Measurements from ENCODE around the gene GPR37.

Gene GPR37, protein sequence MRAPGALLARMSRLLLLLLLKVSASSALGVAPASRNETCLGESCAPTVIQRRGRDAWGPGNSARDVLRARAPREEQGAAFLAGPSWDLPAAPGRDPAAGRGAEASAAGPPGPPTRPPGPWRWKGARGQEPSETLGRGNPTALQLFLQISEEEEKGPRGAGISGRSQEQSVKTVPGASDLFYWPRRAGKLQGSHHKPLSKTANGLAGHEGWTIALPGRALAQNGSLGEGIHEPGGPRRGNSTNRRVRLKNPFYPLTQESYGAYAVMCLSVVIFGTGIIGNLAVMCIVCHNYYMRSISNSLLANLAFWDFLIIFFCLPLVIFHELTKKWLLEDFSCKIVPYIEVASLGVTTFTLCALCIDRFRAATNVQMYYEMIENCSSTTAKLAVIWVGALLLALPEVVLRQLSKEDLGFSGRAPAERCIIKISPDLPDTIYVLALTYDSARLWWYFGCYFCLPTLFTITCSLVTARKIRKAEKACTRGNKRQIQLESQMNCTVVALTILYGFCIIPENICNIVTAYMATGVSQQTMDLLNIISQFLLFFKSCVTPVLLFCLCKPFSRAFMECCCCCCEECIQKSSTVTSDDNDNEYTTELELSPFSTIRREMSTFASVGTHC

DNA sequence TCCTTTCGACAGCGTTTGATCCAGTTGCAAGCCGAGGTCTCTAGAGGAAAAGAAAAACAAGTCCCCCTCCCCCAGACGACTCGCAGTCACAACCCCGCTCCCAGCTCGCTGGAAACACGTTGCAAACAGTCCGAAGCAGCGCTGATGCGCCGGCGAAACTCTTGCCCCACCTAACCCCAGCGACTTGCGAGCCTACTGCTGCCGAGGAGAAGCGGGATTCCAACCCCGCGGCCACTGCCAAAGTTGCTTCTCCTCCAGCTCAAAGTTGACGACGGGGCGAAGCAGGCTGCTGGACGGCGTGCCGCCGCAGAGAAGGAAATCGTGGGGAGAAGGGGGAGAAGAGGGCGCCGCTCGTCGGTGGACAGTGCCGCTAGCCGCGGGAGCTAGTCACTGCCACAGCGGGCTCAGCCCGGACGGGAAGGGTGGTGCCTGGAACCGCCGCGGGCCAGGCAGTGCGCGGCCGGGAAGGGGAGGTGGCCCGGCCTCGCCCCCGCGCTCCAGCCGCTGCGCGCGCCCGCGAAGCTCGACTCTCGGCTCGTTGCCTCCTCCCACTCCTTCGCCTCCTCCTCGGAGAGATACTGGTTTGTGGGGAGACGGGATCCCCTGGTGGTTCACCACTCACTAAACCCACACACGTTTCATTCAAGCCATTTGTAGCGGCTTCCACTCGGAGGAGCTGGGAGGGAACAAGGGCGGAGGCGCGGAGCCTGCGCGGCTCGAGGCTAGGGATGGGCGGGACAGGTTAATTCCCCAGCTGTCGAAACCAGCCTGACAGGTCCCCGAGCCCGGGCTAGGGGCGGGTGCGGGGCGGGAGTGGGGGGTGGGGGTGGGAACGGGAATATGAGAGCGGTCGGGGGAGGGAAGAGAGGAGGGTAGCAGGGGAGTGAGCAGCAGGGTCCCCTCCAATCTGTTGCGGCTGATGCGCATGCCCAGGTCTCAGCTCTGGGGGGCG lies at the start of gene GPR37:
Gene GPR37 (minus strand): TSS at position 392 of the 952 bp plus-strand sequence. CDS start 816 bp downstream, outside the sequence.
- DNase-seq: peak in 1 of 2 donors; percentile 2

DNA sequence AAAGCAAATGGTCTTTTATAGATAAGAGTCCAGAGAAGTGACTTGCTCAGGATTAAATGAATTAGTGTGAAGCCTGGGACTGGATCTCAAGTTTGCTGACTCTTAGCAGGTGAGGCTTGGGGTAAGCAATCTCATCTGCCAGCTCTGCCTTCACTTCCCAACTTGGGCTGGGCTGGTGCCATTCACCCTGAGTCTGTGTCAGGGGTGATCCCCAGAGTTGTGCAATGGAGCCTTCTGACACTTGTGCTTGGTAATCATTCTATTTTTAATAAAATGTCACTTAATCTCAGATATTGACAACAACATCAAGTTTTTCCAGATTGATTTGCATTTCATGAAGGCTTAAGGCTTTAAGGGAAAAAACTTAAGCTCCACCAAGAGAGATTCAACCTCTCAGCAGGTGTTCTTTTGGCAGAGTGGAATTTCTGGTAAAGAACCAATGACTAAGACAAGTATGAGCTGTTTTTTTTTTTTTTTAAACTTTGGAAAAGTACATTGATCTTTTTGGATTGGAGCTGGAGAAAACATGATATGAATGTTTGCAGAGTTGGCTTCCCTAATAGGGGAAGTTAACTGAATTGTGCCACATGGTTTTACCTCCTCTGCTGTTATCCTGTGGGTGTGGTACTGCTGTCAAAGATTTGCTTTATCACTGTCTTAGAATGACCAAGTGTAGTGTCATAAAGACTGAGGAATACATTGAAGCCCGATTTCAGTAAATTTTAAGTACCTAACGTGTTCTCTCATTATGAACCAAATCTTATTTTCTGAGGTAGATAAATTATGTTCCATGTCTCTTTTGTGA lies 48.6 kb upstream of the GPR37 start:
- DNase-seq: no peak

DNA sequence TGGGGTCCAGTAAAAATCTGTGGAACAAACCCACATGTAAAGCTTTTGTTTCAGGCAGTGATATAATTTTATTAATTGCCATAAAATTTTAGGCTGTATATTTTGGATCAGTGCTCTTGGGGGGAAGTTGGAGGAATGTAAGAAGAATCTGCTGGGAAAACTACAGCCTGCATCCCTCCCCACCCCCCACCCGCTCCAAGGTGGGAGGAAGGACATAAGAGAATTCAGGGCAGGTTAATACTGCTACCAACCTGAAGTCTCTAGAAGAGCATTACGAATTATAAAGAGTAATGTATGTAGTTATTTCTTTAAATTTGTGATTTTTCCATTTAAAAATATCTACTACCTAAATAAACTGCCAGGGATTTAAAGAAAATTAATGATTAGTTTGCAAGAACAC lies 47.2 kb upstream of the GPR37 start:
- no peak for DNase-seq

DNA sequence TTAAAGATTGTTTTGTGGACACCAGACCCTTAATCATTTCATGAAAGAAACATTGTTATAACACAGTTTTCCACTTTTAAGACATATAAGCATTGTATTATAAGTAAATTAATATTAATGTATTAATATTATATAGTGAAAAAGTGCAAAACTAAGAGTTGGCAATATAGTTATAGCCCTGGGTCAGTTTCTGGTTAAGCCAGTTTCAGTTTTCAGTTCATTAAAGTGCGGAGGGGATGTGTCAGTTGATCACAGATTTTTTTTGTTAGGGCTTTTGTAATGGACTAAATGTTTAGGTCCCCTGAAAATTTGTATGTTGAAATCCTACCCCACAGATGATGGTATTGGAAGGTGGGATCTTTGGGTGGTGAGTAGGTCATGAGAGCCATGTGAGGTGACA lies 45.7 kb upstream of the GPR37 start:
- DNase-seq: no peak

DNA sequence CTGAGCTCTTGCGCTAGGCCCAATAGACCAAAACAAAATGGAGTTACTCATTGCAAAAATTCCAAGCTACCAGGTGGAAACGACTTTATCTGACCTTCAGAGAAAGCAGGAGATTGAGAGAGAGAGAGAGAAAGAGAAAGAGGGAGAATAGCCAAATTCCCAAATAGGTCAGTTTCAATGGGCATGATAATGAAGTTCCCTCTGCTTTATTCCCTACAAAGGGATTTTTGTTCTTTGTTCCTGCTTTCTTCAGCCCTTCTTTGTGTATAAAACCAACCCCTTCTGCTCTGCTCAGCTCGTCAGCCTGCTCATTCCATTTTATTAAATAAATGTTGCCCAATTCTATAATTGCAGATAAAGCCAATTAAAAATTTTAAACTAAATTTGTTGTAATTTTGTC lies 45.0 kb upstream of the GPR37 start:
- no peak for DNase-seq

DNA sequence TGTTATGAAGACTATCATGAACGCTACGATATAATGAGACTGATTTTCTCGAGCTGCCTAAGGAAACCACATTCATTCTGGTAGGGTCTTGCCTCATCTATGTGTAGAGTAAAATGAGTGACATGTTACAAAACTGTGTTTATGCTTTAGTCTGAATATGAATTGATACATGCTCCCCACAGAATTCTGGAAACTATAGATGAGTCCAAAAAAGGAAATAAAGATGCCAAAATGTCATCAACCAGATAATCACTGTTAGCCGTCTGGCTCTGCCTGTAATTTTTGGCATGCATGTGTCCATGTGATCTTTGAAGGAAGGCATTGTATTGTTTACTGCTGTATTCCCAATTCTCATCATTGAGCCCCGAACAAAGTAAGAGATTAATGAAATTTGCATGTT lies 42.6 kb upstream of the GPR37 start:
- DNase-seq: no peak

DNA sequence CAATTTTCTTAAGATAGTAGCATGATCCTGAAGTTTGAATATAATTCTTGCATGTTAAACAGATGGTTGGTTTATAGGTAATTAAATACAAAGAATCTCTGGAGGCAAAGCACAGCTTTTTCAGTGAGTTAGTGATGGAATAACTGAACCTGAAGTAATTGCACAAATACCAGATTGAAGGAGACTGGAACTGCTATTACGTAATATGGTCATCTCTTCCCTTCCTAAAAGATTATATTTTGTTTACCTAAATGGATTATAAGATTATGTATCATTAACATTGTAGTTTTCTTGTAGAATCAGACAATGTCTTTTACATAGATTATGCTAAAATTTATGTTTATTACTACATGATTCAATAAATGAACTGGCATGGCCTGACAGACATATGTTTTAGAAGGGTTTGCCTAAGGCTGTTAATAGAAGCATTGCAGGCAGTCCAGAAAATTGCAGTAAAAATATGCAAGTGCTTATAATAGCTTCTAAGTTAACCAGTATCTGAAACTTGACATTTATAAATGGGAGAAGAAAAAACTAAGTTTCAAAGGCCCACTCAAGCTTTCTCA lies 35.8 kb upstream of the GPR37 start:
- DNase-seq: no peak

DNA sequence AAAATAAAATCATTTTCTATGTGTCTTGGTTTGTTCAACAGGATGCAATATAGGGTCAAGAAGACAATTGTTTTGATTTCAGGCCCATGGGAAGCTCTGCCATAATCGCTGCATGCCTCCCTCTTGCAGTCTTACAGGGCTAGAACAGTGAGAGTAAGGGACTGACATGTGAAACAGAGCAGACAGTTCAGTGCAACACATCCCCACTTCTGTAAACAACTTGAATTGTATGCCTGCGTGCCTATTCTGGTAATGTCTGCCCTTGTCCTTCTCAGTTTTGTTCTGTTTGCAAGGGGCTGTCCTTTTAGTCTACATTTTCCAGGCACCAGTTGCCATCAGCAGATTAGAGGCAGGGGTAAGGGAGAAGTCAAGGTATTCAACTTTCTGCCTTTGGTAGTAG lies 34.8 kb upstream of the GPR37 start:
- no peak for DNase-seq

DNA sequence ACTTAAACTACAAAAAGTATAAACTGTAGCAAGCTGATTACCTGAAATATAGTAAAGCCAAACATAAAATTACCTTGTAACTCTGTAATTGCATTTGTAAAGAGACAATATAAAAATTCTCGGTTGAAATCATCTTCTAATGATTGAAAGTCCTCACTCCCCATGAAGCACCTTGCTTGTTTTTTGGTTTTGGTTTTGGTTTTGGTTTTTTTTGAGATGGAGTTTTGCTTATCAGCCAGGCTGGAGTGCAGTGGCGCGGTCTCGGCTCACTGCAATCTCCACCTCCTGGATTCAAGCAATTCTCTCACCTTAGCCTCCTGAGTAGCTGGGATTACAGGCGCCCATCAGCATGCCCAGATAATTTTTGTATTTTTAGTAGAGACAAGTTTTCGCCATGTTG lies 33.9 kb upstream of the GPR37 start:
- no peak for DNase-seq

DNA sequence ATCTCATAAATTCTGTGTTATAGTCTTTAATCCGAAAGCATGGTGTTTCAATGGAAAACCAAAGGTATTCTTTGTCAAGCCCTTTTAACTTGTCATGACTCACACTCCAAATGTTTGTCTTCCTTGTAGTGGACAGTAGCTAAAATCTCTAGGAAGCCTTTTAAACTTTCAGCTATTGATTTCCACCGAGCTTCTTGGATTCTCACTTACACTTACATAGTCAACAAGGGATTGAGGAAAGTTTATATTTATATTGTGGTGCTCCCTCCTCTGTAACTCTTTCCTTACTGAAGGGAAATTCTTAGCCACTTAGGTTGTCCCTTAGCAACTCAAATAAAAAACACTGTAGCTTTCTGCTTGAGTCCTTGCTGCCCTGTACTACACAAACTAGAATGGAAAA lies 31.2 kb upstream of the GPR37 start:
- no peak for DNase-seq

DNA sequence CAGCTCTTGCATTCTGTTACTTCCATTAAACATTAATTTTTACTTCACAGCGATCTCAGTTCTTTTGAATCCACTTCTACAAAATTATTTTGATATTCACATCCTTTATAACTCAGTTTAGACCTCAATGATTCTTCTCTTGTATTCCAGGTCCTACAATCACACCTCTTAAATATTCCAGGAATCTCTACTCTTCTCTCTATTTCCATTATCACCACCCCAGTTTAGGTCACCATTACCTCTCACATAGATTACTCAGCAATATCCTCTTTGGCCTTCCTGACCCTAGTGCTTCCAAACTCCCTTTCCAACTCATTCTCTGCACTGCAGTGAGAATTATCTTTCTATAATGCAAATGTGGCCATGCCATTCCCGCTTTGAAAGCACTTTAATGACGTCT lies 27.1 kb upstream of the GPR37 start:
- no peak for DNase-seq

DNA sequence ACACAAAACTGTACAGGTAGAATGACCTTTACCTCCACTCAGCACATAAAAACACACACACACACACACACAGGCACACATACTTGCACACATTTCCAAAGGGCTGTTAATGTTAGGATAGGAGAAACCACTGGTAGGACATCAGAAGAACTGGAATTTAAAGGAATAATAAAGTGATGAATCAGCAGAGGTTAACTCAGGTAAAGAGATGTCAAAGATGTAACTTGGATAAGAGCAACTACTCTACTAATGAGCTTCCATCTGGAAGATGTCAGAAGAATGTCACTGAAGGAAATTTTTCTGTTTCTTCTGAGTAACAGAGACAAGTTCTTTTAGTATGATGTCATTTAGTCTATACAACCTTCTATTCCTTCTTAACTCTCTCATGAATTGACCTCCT lies 26.4 kb upstream of the GPR37 start:
- DNase-seq: no peak

DNA sequence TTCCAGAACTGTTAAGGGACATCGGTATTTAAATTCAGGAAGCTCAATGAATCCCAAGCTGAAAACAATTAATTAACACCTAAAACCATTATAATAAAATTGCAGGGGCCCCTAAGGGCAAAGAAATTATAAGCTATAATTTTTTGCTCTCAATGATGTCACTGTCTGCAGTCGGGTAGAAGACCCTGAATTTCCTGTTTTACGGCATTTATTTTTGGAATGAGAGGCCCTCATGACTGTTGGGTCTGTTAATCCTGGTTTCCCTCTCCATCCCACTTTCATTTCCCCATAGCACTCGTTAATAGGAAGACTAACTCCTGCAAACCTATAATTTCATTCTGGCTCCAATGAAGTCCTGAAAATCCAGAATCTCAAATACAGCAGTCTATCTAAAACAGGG lies 25.8 kb upstream of the GPR37 start:
- no peak for DNase-seq

DNA sequence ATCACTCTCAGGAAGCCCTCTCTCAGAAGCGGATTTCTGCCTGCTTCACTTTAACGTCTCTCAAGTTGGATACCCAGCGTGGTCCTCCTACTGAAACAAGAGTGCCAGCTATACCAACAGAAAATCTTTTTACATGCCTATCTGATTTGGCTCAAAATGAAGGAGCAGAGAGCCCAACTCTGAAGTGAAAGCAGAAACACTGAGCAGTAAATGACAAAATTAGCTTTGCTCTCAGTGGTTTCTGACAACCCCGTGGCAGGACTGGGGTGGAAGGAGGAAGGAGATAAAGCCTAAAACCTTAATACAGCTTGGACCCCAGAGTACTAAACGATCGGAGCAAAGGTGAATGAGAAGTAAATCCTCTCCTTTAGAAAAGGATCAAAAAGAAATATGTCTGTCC lies 25.1 kb upstream of the GPR37 start:
- DNase-seq: no peak

DNA sequence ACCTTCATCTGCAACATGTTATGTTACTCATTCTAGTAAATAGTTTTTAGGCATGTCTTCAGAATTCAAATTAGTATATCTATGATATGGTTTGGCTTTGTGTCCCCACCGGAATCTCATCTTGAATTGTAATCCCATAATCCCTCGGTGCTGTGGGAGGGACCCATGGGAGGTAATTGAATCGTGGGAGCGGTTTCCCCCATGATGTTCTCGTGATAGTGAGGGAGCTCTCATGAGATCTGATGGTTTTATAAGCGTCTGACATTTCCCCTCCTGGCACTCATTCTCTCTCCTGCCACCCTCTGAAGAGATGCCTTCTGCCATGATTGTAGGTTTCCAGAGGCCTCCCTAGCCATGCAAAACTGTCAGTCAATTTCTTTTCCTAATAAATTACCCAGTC lies 20.4 kb upstream of the GPR37 start:
- no peak for DNase-seq

DNA sequence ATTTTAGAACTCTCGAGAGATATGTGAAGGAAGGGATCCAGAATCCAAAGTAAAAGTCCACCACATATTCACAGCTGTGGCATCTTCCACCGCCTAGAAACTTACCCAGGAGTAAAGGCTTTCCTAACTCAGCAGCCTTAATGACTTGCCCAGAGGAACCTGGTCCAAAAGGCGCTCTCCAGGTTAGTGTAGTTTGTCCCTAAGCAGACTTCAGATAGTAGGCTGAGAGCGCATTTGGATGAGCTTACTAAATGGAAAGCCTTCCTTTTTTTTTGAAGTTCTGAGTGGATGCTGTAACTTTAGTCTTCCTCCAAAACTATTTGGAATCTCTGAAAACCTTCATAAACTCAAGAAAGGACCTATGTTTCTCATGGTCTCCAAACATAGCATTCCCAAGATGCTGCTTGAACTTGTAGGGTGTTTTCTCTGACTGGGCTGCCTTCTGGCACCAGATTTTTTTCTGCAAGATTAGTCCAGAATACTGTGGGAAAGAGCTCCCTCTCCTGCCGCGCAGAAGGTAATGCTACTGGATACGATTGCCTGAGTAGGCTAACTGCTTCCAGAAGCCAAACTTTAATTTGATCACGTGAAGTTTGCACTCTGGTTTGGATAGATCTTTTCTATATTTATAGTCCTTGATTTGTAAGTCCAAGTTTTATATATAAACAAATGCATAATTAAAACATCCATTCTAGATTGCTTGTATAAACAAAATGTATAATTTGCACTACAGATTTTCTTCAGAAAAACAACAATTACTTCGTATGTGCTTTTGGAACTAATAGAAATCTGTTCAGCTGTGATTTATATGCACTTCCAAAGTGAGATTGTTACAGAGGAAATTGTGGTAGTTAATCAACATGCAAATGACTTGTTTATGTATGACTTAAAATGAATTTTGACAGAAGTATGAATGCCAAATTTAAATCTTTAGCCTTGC lies 19.6 kb upstream of the GPR37 start:
- DNase-seq: no peak

DNA sequence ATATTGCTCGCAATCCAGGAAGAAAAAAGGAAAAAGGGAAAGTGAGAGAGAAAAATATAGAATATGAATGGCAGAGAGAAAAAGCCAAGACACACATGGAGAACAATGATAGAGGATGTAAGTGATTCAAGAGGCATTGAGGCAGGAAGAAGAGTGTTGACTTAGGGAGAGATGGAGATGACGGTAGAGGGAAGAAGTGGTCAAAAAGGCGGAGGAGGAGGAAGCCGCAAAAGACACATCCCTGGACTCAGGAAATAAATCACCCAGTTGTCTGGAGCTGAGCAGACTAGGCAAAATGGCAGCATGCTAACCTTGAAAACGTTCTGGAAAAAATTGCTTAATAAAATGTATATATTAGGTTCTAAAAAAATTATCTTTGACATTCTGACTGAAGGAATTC lies 17.7 kb upstream of the GPR37 start:
- DNase-seq: no peak

DNA sequence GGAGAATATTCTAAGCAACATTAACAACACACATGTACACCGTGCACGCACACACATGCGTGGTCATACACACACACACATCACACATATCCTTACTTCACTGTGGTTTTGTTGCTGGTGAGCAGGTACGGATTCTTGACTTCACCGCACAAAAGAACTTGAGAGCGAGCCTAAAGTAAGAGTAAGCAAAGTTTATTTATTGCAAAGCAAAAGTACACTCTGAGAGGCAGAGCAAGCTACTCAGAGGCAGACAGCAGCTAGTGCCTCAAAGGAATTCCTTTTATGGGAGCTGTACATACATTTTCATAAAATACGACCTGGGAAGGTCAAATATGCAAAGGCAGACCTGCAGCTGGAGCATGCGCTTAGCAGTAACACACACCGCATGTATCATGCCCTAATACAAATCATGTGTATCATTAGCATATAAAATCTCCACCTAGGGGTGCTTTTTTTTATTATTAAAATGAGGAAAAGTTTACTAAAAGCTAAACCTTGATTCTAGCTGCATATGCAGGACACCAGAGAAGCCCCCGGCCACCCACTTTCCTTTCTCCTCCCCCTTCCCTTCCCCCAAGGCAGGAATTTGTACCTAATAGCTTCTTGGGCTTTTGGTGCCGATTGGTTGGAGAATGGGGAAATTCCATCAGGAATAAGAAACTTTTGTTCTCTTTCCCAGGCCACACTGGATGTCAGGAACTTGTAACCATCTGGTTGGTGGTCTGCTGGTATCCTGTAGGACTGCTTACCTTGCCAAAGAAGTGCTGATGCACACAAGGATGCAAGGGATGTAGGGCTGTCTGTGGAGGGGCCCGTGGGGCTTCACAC lies 16.5 kb upstream of the GPR37 start:
- no peak for DNase-seq

DNA sequence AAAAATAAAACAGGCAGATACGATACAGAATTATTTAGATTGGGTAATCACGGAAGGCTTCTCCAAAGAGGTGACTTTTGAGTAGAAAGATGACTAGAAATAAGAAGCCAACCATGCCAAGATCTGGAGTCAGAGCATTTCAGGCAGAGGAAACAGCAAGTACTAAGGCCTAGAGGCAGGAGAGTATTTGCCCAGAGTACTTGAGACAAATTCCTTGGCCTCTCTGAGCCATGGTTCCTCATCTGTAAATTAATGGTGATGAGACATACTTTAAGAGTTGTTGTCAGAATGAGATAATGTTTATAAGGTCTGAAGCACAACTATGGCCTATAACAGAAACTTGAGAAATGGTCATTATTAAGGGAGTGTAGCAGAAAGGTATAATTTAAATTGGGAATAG lies 15.8 kb upstream of the GPR37 start:
- DNase-seq: no peak

DNA sequence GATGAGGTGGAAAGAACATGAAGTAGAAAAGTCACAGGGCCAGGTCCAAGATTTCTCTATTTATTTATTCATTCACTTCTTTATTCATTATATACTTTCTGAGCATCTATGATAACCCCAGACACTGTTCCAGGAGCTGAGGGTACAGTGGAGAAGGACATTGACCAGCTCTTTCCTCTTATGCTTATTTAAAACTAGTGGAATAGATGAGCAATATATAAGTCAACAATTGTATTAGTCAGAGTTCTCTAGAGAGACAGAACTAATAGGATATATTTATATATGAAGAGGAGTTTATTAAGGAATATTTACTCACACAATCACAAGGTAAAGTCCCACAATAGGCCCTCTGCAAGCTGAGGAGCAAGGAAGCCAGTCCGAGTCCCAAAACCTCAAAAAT lies 15.0 kb upstream of the GPR37 start:
- no peak for DNase-seq

Measured in activated CD4-positive, alpha-beta T cell treated with anti-CD3 and anti-CD28 coated beads for 4 hours (primary cell).